HEK293 (cell line): ENCODE results near the gene TAS2R31.
"Not testable (repeated sequence)": the region's sequence is repeated elsewhere in the genome, so short reads cannot be mapped to it uniquely, and the experiment has no call there.

Experiments used
- CTCF ChIA-PET: fragments of 350-600 bp; formaldehyde crosslinking; extraction: SDS; loops from one replicate; lab custom pipeline; 2021; ENCODE audit warnings: antibody characterized with exemption; lab: Yijun Ruan, JAX
- POLR2A ChIA-PET: fragments of 300-600 bp; formaldehyde crosslinking; extraction: SDS; loops from one replicate; lab custom pipeline; 2020; ENCODE audit warnings: antibody characterized with exemption, inconsistent platforms; lab: Yijun Ruan, JAX
- H3K27ac ChIP-seq: fragments of 200-500 bp; sonication (Bioruptor generic); 2 replicates; pipeline ENCODE4 v1.5.1; 2014; ENCODE audit warnings: low read depth, low read length, control low read depth, inconsistent platforms; ENCODE audit errors: extremely low read depth
- H3K36me3 ChIP-seq, 2 experiments: fragments of 200-500 bp in 1 of 2; sonication (Bioruptor generic) in 1 of 2; 1 replicate in 1 of 2; 2 replicates in 1 of 2; pipeline ENCODE4 v1.5.1; 2014 to 2017; ENCODE audit warnings: inconsistent platforms in 2 of 2, low read length in 2 of 2; ENCODE audit not compliant: control insufficient read depth in 2 of 2, insufficient read depth in 1 of 2
- H3K4me1 ChIP-seq: fragments of 200-500 bp; sonication (Bioruptor generic); 2 replicates; pipeline ENCODE4 v1.5.1; 2014; ENCODE audit warnings: mild to moderate bottlenecking, low read length, inconsistent platforms; ENCODE audit not compliant: control insufficient read depth, insufficient read depth
- H3K4me3 ChIP-seq: 2 replicates; pipeline ENCODE4 v1.5.1; 2011; ENCODE audit warnings: low read depth, mild to moderate bottlenecking, control low read depth, low read length, moderate library complexity
- H3K9me3 ChIP-seq: fragments of 200-500 bp; sonication (Bioruptor generic); 2 replicates; pipeline ENCODE4 v1.5.1; 2014; ENCODE audit warnings: low read depth, low read length, inconsistent platforms; ENCODE audit not compliant: control insufficient read depth, insufficient read depth
- BCL11A ChIP-seq: fragments of 450-650 bp; formaldehyde crosslinking; IDR thresholded peaks from 2 replicates; pipeline ENCODE4 v1.5.1; 2016; ENCODE audit warnings: low read depth, missing biosample characterization, missing genetic modification characterization
- FEZF1 ChIP-seq: fragments of 450-650 bp; formaldehyde crosslinking; IDR thresholded peaks from 2 replicates; pipeline ENCODE4 v1.5.1; 2016; ENCODE audit warnings: missing biosample characterization, missing genetic modification characterization
- HOXD13 ChIP-seq: sonication (generic); formaldehyde crosslinking; IDR thresholded peaks from 2 replicates; pipeline ENCODE4 v1.8.0; 2022; ENCODE audit warnings: missing genetic modification reagents, borderline replicate concordance
- KLF9 ChIP-seq: fragments of 450-650 bp; formaldehyde crosslinking; IDR thresholded peaks from 2 replicates; pipeline ENCODE4 v1.5.1; 2016; ENCODE audit warnings: missing biosample characterization, missing genetic modification characterization, low read depth
- SP3 ChIP-seq: fragments of 450-650 bp; formaldehyde crosslinking; IDR thresholded peaks from 2 replicates; pipeline ENCODE4 v1.5.1; 2016; ENCODE audit warnings: missing biosample characterization, missing genetic modification characterization
- YY2 ChIP-seq: fragments of 450-650 bp; formaldehyde crosslinking; IDR thresholded peaks from 2 replicates; pipeline ENCODE4 v1.5.1; 2016; ENCODE audit warnings: missing biosample characterization, missing genetic modification characterization
- ZBTB8A ChIP-seq: fragments of 450-650 bp; formaldehyde crosslinking; IDR thresholded peaks from 2 replicates; pipeline ENCODE4 v1.5.1; 2016; ENCODE audit warnings: missing biosample characterization, missing genetic modification characterization
- ZFHX2 ChIP-seq: fragments of 450-650 bp; formaldehyde crosslinking; conservative IDR thresholded peaks from 2 replicates; pipeline ENCODE4 v1.5.1; 2016; ENCODE audit warnings: missing biosample characterization, missing genetic modification characterization
- ZNF155 ChIP-seq: fragments of 450-650 bp; formaldehyde crosslinking; IDR thresholded peaks from 2 replicates; pipeline ENCODE4 v1.5.1; 2016; ENCODE audit warnings: missing biosample characterization, missing genetic modification characterization
- ZNF174 ChIP-seq: fragments of 450-650 bp; formaldehyde crosslinking; IDR thresholded peaks from 2 replicates; pipeline ENCODE4 v1.5.0; 2017; ENCODE audit warnings: missing biosample characterization, mild to moderate bottlenecking, missing genetic modification characterization
- ZNF211 ChIP-seq: fragments of 450-650 bp; formaldehyde crosslinking; IDR thresholded peaks from 2 replicates; pipeline ENCODE4 v1.5.1; 2016; ENCODE audit warnings: low read depth, missing biosample characterization, missing genetic modification characterization
- ZNF221 ChIP-seq: fragments of 450-650 bp; formaldehyde crosslinking; IDR thresholded peaks from 2 replicates; pipeline ENCODE4 v1.5.1; 2017; ENCODE audit warnings: missing biosample characterization, missing genetic modification characterization, borderline replicate concordance
- ZNF302 ChIP-seq: fragments of 450-650 bp; formaldehyde crosslinking; IDR thresholded peaks from 2 replicates; pipeline ENCODE4 v1.5.1; 2016; ENCODE audit warnings: missing biosample characterization, missing genetic modification characterization, low read depth
- ZNF433 ChIP-seq: fragments of 450-650 bp; formaldehyde crosslinking; IDR thresholded peaks from 2 replicates; pipeline ENCODE4 v1.5.1; 2016; ENCODE audit warnings: missing biosample characterization, missing genetic modification characterization, low read depth
- ZNF529 ChIP-seq: fragments of 450-650 bp; formaldehyde crosslinking; IDR thresholded peaks from 2 replicates; pipeline ENCODE4 v1.5.1; 2017; ENCODE audit warnings: missing genetic modification characterization, missing biosample characterization; ENCODE audit not compliant: insufficient replicate concordance
- ZNF530 ChIP-seq: fragments of 450-650 bp; formaldehyde crosslinking; IDR thresholded peaks from 2 replicates; pipeline ENCODE4 v1.5.1; 2016; ENCODE audit warnings: low read depth, missing biosample characterization, missing genetic modification characterization
- ZNF624 ChIP-seq: fragments of 450-650 bp; formaldehyde crosslinking; IDR thresholded peaks from 2 replicates; pipeline ENCODE4 v1.5.1; 2017; ENCODE audit warnings: missing biosample characterization, missing genetic modification characterization
- ZNF629 ChIP-seq: fragments of 450-650 bp; formaldehyde crosslinking; IDR thresholded peaks from 2 replicates; pipeline ENCODE4 v1.5.1; 2017; ENCODE audit warnings: missing biosample characterization, missing genetic modification characterization
- ZNF792 ChIP-seq: fragments of 450-650 bp; formaldehyde crosslinking; IDR thresholded peaks from 2 replicates; pipeline ENCODE4 v1.5.1; 2016; ENCODE audit warnings: missing biosample characterization, missing genetic modification characterization
- ZNF843 ChIP-seq: fragments of 450-650 bp; formaldehyde crosslinking; IDR thresholded peaks from 2 replicates; pipeline ENCODE4 v1.5.1; 2016; ENCODE audit warnings: missing biosample characterization, missing genetic modification characterization
- ZSCAN23 ChIP-seq: fragments of 450-650 bp; formaldehyde crosslinking; IDR thresholded peaks from 2 replicates; pipeline ENCODE4 v1.5.1; 2016; ENCODE audit warnings: missing biosample characterization, missing genetic modification characterization
- TF ChIP-seq, protein P1 (sequence below): fragments of 450-650 bp; formaldehyde crosslinking; IDR thresholded peaks from 2 replicates; pipeline ENCODE4 v1.5.1; 2016; ENCODE audit warnings: missing biosample characterization, missing genetic modification characterization
- TF ChIP-seq, protein P2 (sequence below): fragments of 450-650 bp; IDR thresholded peaks from 2 replicates; pipeline ENCODE4 v1.5.1; 2018; ENCODE audit warnings: missing biosample characterization, mild to moderate bottlenecking, missing genetic modification characterization
- TF ChIP-seq, protein P3 (sequence below): fragments of 450-650 bp; IDR thresholded peaks from 2 replicates; pipeline ENCODE4 v1.5.1; 2018; ENCODE audit warnings: missing biosample characterization, missing genetic modification characterization

TAS2R31 gene

DNA sequence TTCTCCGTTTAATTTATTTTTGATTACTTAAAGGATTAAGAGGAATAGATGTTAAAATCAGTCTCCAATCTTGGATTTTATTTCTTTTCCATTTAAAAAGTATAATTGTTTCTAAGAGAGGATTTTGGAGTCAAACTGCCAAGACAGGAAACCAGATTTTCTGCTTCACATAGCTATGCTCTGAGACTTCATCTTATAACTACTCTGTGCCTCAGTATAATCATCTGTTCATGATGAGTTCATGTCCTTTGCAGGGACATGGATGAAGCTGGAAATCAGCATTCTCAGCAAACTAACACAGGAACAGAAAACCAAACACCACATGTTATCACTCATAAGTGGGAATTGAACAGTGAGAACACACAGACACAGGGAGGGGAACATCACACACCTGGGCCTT is 9.0 kb upstream of the TAS2R31 start:
- no peaks in the 10 kb centered on the region; a peak in 2 of 3 replicates for H3K36me3 ChIP-seq
- H3K9me3 ChIP-seq, result no peaks in the 10 kb centered on the region
- no peak overlapping the region for H3K4me3 ChIP-seq
- CTCF ChIA-PET, result no interaction called here
- no peaks in the 10 kb centered on the region for H3K4me1 ChIP-seq
- TF ChIP-seq ZFHX2 (tag by site-specific recombination) (no peak), KLF9 (tag by site-specific recombination) (no peak), BCL11A (tag by site-specific recombination) (no peak), ZNF433 (tag by site-specific recombination) (no peak), ZNF529 (tag by site-specific recombination) (no peak), ZNF211 (tag by site-specific recombination) (no peak), ZBTB8A (tag by site-specific recombination) (no peak), ZNF629 (tag by site-specific recombination) (no peak)
- TF ChIP-seq, protein P1, sequence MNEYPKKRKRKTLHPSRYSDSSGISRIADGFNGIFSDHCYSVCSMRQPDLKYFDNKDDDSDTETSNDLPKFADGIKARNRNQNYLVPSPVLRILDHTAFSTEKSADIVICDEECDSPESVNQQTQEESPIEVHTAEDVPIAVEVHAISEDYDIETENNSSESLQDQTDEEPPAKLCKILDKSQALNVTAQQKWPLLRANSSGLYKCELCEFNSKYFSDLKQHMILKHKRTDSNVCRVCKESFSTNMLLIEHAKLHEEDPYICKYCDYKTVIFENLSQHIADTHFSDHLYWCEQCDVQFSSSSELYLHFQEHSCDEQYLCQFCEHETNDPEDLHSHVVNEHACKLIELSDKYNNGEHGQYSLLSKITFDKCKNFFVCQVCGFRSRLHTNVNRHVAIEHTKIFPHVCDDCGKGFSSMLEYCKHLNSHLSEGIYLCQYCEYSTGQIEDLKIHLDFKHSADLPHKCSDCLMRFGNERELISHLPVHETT, result no peak
- no peak overlapping the region for H3K27ac ChIP-seq
- POLR2A ChIA-PET, result no interaction called here

DNA sequence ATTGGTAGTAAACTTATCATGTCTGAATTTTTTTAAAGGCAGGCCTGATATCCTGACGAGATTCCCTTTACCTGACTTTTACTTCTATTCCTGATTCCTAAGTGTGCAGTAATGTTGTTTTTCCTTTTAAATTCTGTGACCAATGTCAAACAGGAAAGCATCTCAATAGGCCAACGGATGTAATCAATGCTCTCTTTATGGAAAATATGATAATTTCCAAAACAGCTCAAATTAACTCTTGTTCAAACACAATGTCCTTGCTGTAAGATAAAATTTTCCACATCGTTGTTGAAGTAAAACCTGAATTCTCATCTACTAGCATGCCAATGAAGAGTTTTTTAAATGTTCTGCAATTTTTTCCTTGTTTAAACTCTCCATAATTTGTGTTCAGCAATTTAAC is 8.0 kb upstream of the TAS2R31 start:
- no peaks in the 10 kb centered on the region; a peak in 2 of 3 replicates for H3K36me3 ChIP-seq
- H3K4me3 ChIP-seq, result no peak overlapping the region
- no peak overlapping the region for H3K27ac ChIP-seq
- no peak for TF ChIP-seq FEZF1 (tag by site-specific recombination)
- TF ChIP-seq, protein P2, sequence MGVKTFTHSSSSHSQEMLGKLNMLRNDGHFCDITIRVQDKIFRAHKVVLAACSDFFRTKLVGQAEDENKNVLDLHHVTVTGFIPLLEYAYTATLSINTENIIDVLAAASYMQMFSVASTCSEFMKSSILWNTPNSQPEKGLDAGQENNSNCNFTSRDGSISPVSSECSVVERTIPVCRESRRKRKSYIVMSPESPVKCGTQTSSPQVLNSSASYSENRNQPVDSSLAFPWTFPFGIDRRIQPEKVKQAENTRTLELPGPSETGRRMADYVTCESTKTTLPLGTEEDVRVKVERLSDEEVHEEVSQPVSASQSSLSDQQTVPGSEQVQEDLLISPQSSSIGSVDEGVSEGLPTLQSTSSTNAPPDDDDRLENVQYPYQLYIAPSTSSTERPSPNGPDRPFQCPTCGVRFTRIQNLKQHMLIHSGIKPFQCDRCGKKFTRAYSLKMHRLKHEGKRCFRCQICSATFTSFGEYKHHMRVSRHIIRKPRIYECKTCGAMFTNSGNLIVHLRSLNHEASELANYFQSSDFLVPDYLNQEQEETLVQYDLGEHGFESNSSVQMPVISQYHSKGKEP (tag by site-specific recombination), result no peak
- no peak for TF ChIP-seq ZNF530 (tag by site-specific recombination)
- TF ChIP-seq, all 188 proteins: peak for 0
- POLR2A ChIA-PET, result no interaction called here
- H3K9me3 ChIP-seq, result no peaks in the 10 kb centered on the region
- H3K4me1 ChIP-seq, result no peaks in the 10 kb centered on the region
- CTCF ChIA-PET, result no interaction called here

DNA sequence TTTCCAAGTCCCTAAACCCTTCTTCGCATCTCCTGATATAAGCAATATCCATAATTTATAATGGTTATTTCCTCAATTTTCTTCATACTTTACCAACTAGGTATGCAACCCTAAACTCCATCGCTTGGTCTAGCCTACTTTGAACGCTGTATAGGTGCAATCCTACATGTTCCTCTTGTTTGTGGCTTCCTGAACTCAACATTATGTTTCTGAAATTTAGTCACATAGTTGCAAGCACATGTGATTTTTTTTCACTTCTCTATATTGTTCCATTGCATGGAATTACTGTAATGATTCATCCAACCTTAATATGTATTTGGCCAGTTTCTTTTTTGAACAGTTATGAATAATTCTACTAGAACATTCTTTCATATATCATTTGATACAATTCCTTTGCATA is 2.8 kb upstream of the TAS2R31 start:
- H3K27ac ChIP-seq, POLR2A ChIA-PET, H3K4me3 ChIP-seq, H3K36me3 ChIP-seq, H3K9me3 ChIP-seq, H3K4me1 ChIP-seq, CTCF ChIA-PET: not testable (repeated sequence)

DNA sequence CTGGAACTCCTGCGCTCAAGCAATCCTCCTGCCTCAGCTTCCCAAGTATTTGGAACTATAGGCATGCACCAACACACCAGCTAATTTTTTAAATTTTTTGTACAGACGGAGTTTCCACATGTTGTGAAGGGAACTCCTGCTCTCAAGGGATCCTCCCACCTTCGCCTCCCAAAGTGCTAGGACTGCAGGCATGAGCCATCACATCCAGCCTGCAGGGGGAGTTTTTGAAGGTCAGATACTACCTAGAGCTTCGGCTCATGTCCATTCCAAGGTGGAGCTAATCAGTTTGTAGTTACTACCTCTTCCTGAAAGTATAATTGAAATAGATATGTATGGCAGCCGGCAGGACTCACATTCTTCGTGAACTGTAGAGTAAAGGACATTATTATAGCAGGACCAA is 5.1 kb downstream of the TAS2R31 start:
- Histone ChIP-seq H3K4me3 (no peak overlapping the region), H3K27ac (no peak overlapping the region), H3K9me3 (no peaks in the 10 kb centered on the region), H3K4me1 (no peaks in the 10 kb centered on the region), H3K36me3 (peaks cover 0 to 7% of the 10 kb centered on the region in 2 experiments; a peak in 2 of 3 replicates)
- ChIA-PET CTCF (interaction anchor here (0.8 kb wide), 1 partner anchor 117 kb away, joined by 3 read pairs; the partner anchor contains the start of gene TAS2R13), POLR2A (no interaction called here)
- no peak for TF ChIP-seq SP3
- no peak for TF ChIP-seq ZNF624 (tag by site-specific recombination)
- no peak for TF ChIP-seq ZNF155 (tag by site-specific recombination)
- no peak for TF ChIP-seq ZNF174 (tag by site-specific recombination)
- TF ChIP-seq ZSCAN23, result no peak
- TF ChIP-seq ZNF843 (tag by site-specific recombination), result no peak
- TF ChIP-seq ZNF221, result no peak
- TF ChIP-seq, protein P3, sequence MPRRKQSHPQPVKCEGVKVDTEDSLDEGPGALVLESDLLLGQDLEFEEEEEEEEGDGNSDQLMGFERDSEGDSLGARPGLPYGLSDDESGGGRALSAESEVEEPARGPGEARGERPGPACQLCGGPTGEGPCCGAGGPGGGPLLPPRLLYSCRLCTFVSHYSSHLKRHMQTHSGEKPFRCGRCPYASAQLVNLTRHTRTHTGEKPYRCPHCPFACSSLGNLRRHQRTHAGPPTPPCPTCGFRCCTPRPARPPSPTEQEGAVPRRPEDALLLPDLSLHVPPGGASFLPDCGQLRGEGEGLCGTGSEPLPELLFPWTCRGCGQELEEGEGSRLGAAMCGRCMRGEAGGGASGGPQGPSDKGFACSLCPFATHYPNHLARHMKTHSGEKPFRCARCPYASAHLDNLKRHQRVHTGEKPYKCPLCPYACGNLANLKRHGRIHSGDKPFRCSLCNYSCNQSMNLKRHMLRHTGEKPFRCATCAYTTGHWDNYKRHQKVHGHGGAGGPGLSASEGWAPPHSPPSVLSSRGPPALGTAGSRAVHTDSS (tag by site-specific recombination), result no peak
- TF ChIP-seq ZNF302 (tag by site-specific recombination), result no peak
- TF ChIP-seq HOXD13, result no peak
- no peak for TF ChIP-seq ZNF792 (tag by site-specific recombination)
- TF ChIP-seq YY2, result no peak
